SK-N-SH (cell line): Measurements from ENCODE around the gene GALNTL6. TPM values are rescaled to one million over a fixed set of nuclear protein-coding genes. Genes with fewer than 3 reads are reported as not detected.

Experiments
- CTCF ChIA-PET: fragments of 300-600, 350-600 bp; formaldehyde crosslinking; extraction: SDS; loops from one replicate; lab custom pipeline; 2021; lab: Yijun Ruan, JAX
- POLR2A ChIA-PET: fragments of 350-600 bp; sonication (Branson Sonifier 250); formaldehyde crosslinking; extraction: SDS; loops from one replicate; lab custom pipeline; 2020; ENCODE audit warnings: antibody characterized with exemption, inconsistent platforms; lab: Yijun Ruan, JAX
- DNase-seq: peaks from one replicate; pipeline ENCODE4 v3.0.0; 2012
- H2AFZ ChIP-seq: fragments of 200-600 bp; sonication (generic); 2 replicates; pipeline ENCODE4 v1.8.1; 2016; ENCODE audit warnings: antibody characterized with exemption, mild to moderate bottlenecking, low read depth
- H3F3A ChIP-seq: fragments of 200-600 bp; sonication (generic); replicated peaks from 2 replicates; pipeline ENCODE3; 2016; ENCODE audit warnings: antibody characterized with exemption, mild to moderate bottlenecking; ENCODE audit not compliant: insufficient read depth
- H3K27ac ChIP-seq, 2 experiments: fragments of 200-500 bp in 1 of 2; fragments of 200-600 bp in 1 of 2; sonication (Bioruptor generic) in 1 of 2; sonication (generic), shearing (Covaris generic) in 1 of 2; 2 replicates each; pipeline versions ENCODE4 v1.5.1 to v1.6.1; 2014 to 2016; ENCODE audit warnings: low read depth in 2 of 2, inconsistent platforms in 1 of 2, low read length in 1 of 2, mild to moderate bottlenecking in 1 of 2, mixed read lengths in 1 of 2
- H3K27me3 ChIP-seq: fragments of 200-600 bp; sonication (generic), shearing (Covaris generic); 2 replicates; pipeline ENCODE4 v1.6.1; 2016; ENCODE audit warnings: mixed run types; ENCODE audit not compliant: insufficient read depth
- H3K36me3 ChIP-seq, 2 experiments: fragments of 200-500 bp in 1 of 2; fragments of 200-600 bp in 1 of 2; sonication (Bioruptor generic) in 1 of 2; sonication (generic) in 1 of 2; replicated peaks in 1 of 2; 2 replicates each; pipeline versions ENCODE3 to v1.5.1; 2014 to 2016; ENCODE audit warnings: low read length in 1 of 2, mild to moderate bottlenecking in 1 of 2; ENCODE audit not compliant: insufficient read depth in 2 of 2, control insufficient read depth in 1 of 2
- H3K4me1 ChIP-seq, 2 experiments: fragments of 200-500 bp in 1 of 2; fragments of 200-600 bp in 1 of 2; sonication (Bioruptor generic) in 1 of 2; sonication (generic), shearing (Covaris generic) in 1 of 2; 2 replicates each; pipeline versions ENCODE4 v1.5.1 to v1.6.1; 2014 to 2016; ENCODE audit warnings: low read depth in 1 of 2, low read length in 1 of 2, mixed run types in 1 of 2; ENCODE audit not compliant: insufficient read depth in 2 of 2, control insufficient read depth in 1 of 2
- H3K4me2 ChIP-seq: fragments of 200-600 bp; sonication (generic), shearing (Covaris generic); 2 replicates; pipeline ENCODE4 v1.6.1; 2017; ENCODE audit warnings: mixed run types
- H3K4me3 ChIP-seq, 2 experiments: fragments of 200-500 bp in 1 of 2; fragments of 200-600 bp in 1 of 2; sonication (Bioruptor generic) in 1 of 2; sonication (generic), shearing (Covaris generic) in 1 of 2; 2 replicates each; pipeline versions ENCODE4 v1.5.1 to v1.8.1; 2014 to 2016; ENCODE audit warnings: low read depth in 2 of 2, inconsistent platforms in 1 of 2, low read length in 1 of 2, mild to moderate bottlenecking in 1 of 2, mixed read lengths in 1 of 2, moderate library complexity in 1 of 2
- H3K79me2 ChIP-seq: fragments of 200-600 bp; sonication (generic); 2 replicates; pipeline ENCODE4 v1.8.1; 2017; ENCODE audit warnings: mild to moderate bottlenecking; ENCODE audit not compliant: insufficient read depth
- H3K9ac ChIP-seq: fragments of 200-600 bp; sonication (generic); 2 replicates; pipeline ENCODE4 v1.6.1; 2017; ENCODE audit warnings: mixed run types
- H3K9me2 ChIP-seq: fragments of 200-600 bp; sonication (generic); 2 replicates; pipeline ENCODE4 v1.6.1; 2017; ENCODE audit warnings: mixed run types
- H3K9me3 ChIP-seq: fragments of 200-600 bp; sonication (generic); 2 replicates; pipeline ENCODE4 v1.6.1; 2017; ENCODE audit warnings: mixed run types, mild to moderate bottlenecking, moderate library complexity
- H4K20me1 ChIP-seq: fragments of 200-600 bp; sonication (generic); 2 replicates; pipeline ENCODE4 v1.6.1; 2017; ENCODE audit warnings: mild to moderate bottlenecking, mixed run types; ENCODE audit not compliant: insufficient read depth
- CHD2 ChIP-seq: fragments of 150-350 bp; IDR thresholded peaks from 2 replicates; pipeline ENCODE4 v1.6.1; 2018; ENCODE audit warnings: low read length; ENCODE audit not compliant: partially characterized antibody
- ELF1 ChIP-seq: IDR thresholded peaks from 2 replicates; pipeline ENCODE4 v1.4.0; 2012
- EZH2phosphoT487 ChIP-seq: fragments of 200-600 bp; sonication (generic); IDR thresholded peaks from 2 replicates; pipeline ENCODE4 v1.6.1; 2017; ENCODE audit warnings: low read depth, mixed run types, mild to moderate bottlenecking, antibody characterized with exemption, moderate library complexity, borderline replicate concordance
- FOXJ3 ChIP-seq: sonication (generic); formaldehyde crosslinking; IDR thresholded peaks from 2 replicates; pipeline ENCODE4 v1.5.1; 2020; ENCODE audit warnings: mild to moderate bottlenecking, missing genetic modification reagents
- FOXM1 ChIP-seq: IDR thresholded peaks from 2 replicates; pipeline ENCODE4 v1.4.0; 2012; ENCODE audit warnings: low read depth, mild to moderate bottlenecking
- GABPA ChIP-seq: IDR thresholded peaks from 2 replicates; pipeline ENCODE4 v1.4.0; 2012; ENCODE audit warnings: low read depth, mild to moderate bottlenecking
- JUND ChIP-seq: IDR thresholded peaks from 2 replicates; pipeline ENCODE4 v1.4.0; 2012
- MEF2A ChIP-seq: IDR thresholded peaks from 2 replicates; pipeline ENCODE4 v1.4.0; 2012; ENCODE audit warnings: low read depth, borderline replicate concordance
- MXI1 ChIP-seq: IDR thresholded peaks from 2 replicates; pipeline ENCODE4 v1.6.1; 2012; ENCODE audit warnings: mild to moderate bottlenecking, low read depth, low read length, improper control_type of control experiment
- NRF1 ChIP-seq: IDR thresholded peaks from 2 replicates; pipeline ENCODE4 v1.6.1; 2012; ENCODE audit warnings: low read depth, mild to moderate bottlenecking, low read length
- POLR2AphosphoS5 ChIP-seq: IDR thresholded peaks from 2 replicates; pipeline ENCODE4 v1.6.1; 2012; ENCODE audit warnings: low read depth, low read length
- RAD21 ChIP-seq: IDR thresholded peaks from 2 replicates; pipeline ENCODE4 v1.6.1; 2012; ENCODE audit warnings: mild to moderate bottlenecking, low read length
- RFX5 ChIP-seq: IDR thresholded peaks from 2 replicates; pipeline ENCODE4 v1.6.1; 2012; ENCODE audit warnings: mild to moderate bottlenecking, improper control_type of control experiment, low read length
- RXRA ChIP-seq: IDR thresholded peaks from 2 replicates; pipeline ENCODE4 v1.4.0; 2012; ENCODE audit warnings: low read depth, mild to moderate bottlenecking, borderline replicate concordance
- SMC3 ChIP-seq: IDR thresholded peaks from 2 replicates; pipeline ENCODE4 v1.6.1; 2012; ENCODE audit warnings: low read depth, low read length, improper control_type of control experiment
- TAF1 ChIP-seq: IDR thresholded peaks from 2 replicates; pipeline ENCODE4 v1.6.1; 2012; ENCODE audit warnings: low read depth, mild to moderate bottlenecking, low read length, moderate library complexity, borderline replicate concordance
- TCF12 ChIP-seq: IDR thresholded peaks from 2 replicates; pipeline ENCODE4 v1.4.0; 2012
- YY1 ChIP-seq: IDR thresholded peaks from 2 replicates; pipeline ENCODE4 v1.4.0; 2012; ENCODE audit warnings: low read depth, mild to moderate bottlenecking
- WGBS: methylation state at CpG from one replicate; pipeline ENCODE4 v1.1.6; 2017; ENCODE audit warnings: low lambda C conversion rate; 5-methylcytosine and 5-hydroxymethylcytosine counted together
- polyA plus RNA-seq, 3 experiments: library from polyadenylated mRNA; depleted of rRNA; stranded (reverse); fragments of >200 nt; gene quantifications; 2 replicates each; pipeline ENCODE4 v1.2.3, GENCODE V29; 2012
- TF ChIP-seq, protein P1 (sequence below): IDR thresholded peaks from 2 replicates; pipeline ENCODE4 v1.4.0; 2012; ENCODE audit warnings: low read depth
- TF ChIP-seq, protein P2 (sequence below): IDR thresholded peaks from 2 replicates; pipeline ENCODE4 v1.6.1; 2012; ENCODE audit warnings: mild to moderate bottlenecking, low read depth, low read length, moderate library complexity
- TF ChIP-seq, protein P3 (sequence below): fragments of 200-600 bp; sonication (generic); IDR thresholded peaks from 2 replicates; pipeline ENCODE4 v1.6.1; 2017; ENCODE audit warnings: antibody characterized with exemption, mild to moderate bottlenecking, moderate library complexity
- TF ChIP-seq, protein P4 (sequence below): fragments of 150-350 bp; IDR thresholded peaks from 2 replicates; pipeline ENCODE4 v1.6.1; 2017; ENCODE audit warnings: antibody characterized with exemption, low read length, low read depth, borderline replicate concordance

Gene GALNTL6
- polyA plus RNA-seq, 1 of the 3 experiments (the other 2 are of a cell fraction), result 0.07 TPM

DNA sequence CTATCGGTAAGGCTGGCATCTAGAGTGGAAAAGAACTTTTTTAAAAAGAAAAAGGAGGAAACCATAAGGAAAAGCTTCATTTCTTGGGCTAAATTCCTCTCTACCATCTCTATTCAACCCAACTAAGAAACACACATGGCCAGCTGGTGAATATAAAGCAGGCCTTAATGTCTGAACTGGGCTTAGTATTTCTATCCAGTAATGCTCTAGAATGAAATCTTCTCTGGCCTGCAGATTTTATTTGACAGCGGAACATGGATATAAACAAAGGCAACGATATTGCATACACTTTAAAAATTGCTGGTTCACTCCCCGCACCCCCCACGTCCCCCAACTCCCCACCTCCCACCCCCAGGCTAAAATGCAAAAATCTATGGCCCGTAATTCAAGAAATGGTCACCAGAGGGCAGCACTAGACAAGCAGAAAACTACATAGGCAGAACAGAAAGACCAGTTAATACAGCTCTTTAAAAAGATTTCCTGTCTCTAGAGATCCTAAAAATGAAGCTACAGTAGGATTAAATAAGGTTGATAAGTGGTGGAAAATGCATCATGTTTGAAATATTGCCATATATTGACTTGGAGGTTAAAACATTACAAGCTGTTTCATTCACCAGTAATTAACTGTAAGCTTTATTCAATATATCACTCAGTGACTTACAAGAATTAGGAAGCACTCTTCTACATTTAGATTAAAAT is 1200.2 kb downstream of the GALNTL6 start:
- POLR2A ChIA-PET, result interaction anchor here (1.2 kb wide), 1 partner anchor 244 kb away, joined by 4 read pairs; no protein-coding TSS in a partner anchor
- H3K4me3 ChIP-seq, result no peak overlapping the region; a peak in 1 of 4 replicates
- H3K9me2 ChIP-seq, result no peaks in the 10 kb centered on the region
- peaks cover 0 to 16% of the 10 kb centered on the region in 2 experiments; a peak in 1 of 4 replicates for H3K4me1 ChIP-seq
- no peak overlapping the region for H3K9ac ChIP-seq
- no peaks in the 10 kb centered on the region for H3K36me3 ChIP-seq
- H3K79me2 ChIP-seq, result no peaks in the 10 kb centered on the region
- TF ChIP-seq YY1 (no peak), ELF1 (no peak), NRF1 (no peak), MXI1 (no peak), RXRA (no peak), FOXM1 (no peak), GABPA (no peak), FOXJ3 (CRISPR knock-in tag) (no peak), TAF1 (no peak), RFX5 (no peak), MEF2A (no peak), JUND (no peak), SMC3 (peak; percentile 60), TCF12 (no peak), EZH2phosphoT487 (no peak), CHD2 (no peak), POLR2AphosphoS5 (no peak), RAD21 (peak; percentile 81)
- TF ChIP-seq, protein P1, sequence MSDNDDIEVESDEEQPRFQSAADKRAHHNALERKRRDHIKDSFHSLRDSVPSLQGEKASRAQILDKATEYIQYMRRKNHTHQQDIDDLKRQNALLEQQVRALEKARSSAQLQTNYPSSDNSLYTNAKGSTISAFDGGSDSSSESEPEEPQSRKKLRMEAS, result no peak
- TF ChIP-seq, protein P2, sequence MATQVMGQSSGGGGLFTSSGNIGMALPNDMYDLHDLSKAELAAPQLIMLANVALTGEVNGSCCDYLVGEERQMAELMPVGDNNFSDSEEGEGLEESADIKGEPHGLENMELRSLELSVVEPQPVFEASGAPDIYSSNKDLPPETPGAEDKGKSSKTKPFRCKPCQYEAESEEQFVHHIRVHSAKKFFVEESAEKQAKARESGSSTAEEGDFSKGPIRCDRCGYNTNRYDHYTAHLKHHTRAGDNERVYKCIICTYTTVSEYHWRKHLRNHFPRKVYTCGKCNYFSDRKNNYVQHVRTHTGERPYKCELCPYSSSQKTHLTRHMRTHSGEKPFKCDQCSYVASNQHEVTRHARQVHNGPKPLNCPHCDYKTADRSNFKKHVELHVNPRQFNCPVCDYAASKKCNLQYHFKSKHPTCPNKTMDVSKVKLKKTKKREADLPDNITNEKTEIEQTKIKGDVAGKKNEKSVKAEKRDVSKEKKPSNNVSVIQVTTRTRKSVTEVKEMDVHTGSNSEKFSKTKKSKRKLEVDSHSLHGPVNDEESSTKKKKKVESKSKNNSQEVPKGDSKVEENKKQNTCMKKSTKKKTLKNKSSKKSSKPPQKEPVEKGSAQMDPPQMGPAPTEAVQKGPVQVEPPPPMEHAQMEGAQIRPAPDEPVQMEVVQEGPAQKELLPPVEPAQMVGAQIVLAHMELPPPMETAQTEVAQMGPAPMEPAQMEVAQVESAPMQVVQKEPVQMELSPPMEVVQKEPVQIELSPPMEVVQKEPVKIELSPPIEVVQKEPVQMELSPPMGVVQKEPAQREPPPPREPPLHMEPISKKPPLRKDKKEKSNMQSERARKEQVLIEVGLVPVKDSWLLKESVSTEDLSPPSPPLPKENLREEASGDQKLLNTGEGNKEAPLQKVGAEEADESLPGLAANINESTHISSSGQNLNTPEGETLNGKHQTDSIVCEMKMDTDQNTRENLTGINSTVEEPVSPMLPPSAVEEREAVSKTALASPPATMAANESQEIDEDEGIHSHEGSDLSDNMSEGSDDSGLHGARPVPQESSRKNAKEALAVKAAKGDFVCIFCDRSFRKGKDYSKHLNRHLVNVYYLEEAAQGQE, result no peak
- TF ChIP-seq, protein P3, sequence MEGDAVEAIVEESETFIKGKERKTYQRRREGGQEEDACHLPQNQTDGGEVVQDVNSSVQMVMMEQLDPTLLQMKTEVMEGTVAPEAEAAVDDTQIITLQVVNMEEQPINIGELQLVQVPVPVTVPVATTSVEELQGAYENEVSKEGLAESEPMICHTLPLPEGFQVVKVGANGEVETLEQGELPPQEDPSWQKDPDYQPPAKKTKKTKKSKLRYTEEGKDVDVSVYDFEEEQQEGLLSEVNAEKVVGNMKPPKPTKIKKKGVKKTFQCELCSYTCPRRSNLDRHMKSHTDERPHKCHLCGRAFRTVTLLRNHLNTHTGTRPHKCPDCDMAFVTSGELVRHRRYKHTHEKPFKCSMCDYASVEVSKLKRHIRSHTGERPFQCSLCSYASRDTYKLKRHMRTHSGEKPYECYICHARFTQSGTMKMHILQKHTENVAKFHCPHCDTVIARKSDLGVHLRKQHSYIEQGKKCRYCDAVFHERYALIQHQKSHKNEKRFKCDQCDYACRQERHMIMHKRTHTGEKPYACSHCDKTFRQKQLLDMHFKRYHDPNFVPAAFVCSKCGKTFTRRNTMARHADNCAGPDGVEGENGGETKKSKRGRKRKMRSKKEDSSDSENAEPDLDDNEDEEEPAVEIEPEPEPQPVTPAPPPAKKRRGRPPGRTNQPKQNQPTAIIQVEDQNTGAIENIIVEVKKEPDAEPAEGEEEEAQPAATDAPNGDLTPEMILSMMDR, result peak; percentile 77
- TF ChIP-seq, protein P4, sequence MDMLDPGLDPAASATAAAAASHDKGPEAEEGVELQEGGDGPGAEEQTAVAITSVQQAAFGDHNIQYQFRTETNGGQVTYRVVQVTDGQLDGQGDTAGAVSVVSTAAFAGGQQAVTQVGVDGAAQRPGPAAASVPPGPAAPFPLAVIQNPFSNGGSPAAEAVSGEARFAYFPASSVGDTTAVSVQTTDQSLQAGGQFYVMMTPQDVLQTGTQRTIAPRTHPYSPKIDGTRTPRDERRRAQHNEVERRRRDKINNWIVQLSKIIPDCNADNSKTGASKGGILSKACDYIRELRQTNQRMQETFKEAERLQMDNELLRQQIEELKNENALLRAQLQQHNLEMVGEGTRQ, result no peak
- DNase-seq, result peak; percentile 58
- no peaks in the 10 kb centered on the region for H4K20me1 ChIP-seq
- no peaks in the 10 kb centered on the region for H3K9me3 ChIP-seq
- no peaks in the 10 kb centered on the region for H3K27me3 ChIP-seq
- 22% methylated on average over 6 of the region's 6 CpGs for WGBS
- CTCF ChIA-PET, result interaction anchor here (0.7 to 4.2 kb wide), 64 partner anchors 10 to 407 kb away, joined by 3 to 99 read pairs (median 5); partner anchors contain the start of gene SAP30
- H3K4me2 ChIP-seq, result peak overlapping the region; percentile 46; the same call in 1 of the 2 replicates
- peaks cover 10% of the 10 kb centered on the region for H3F3A ChIP-seq
- H3K27ac ChIP-seq, result peak overlapping the region in 1 of 2 experiments; percentile 34; a peak in 2 of 4 replicates
- no peak overlapping the region for H2AFZ ChIP-seq
